GM08714 (cell line): ENCODE results near the gene PFN3.
A peak's percentile ranks its signal among the peaks of the same experiment; 100 is the strongest.
"Not testable (repeated sequence)": the region's sequence is repeated elsewhere in the genome, so short reads cannot be mapped to it uniquely, and the experiment has no call there.

Source experiments
- H3K4me3 ChIP-seq: fragments of 200-500 bp; sonication (Bioruptor generic); 2 replicates; pipeline ENCODE4 v1.5.1; 2014; ENCODE audit warnings: mild to moderate bottlenecking, low read length, inconsistent platforms
- ZNF274 ChIP-seq: IDR thresholded peaks from 2 replicates; pipeline ENCODE4 v1.6.1; 2012; ENCODE audit warnings: mild to moderate bottlenecking, low read depth, low read length

PFN3 gene

GRCh38 chr5:177361418-177362291 is 38.8 kb downstream of the PFN3 start:
- H3K4me3 ChIP-seq: no peak overlapping the region
- TF ChIP-seq ZNF274: no peak

- not testable (repeated sequence) for H3K4me3 ChIP-seq
Measured at GRCh38 chr5:177360740-177361139, 39.7 kb downstream of the PFN3 start.

GRCh38 chr5:177359860-177360259 is 40.6 kb downstream of the PFN3 start:
- H3K4me3 ChIP-seq: no peak overlapping the region
- TF ChIP-seq ZNF274: no peak

GRCh38 chr5:177359451-177359851 is 41.0 kb downstream of the PFN3 start:
- no peak overlapping the region; the same call in 1 of the 2 replicates for H3K4me3 ChIP-seq
- no peak for TF ChIP-seq ZNF274

- no peak for TF ChIP-seq ZNF274
Measured at GRCh38 chr5:177358370-177358819, 42.1 kb downstream of the PFN3 start.

GRCh38 chr5:177357459-177358351 is 42.8 kb downstream of the PFN3 start, which contains the start of gene RGS14:
TSS of gene RGS14 (plus strand) at chr5:177357924. CDS start at chr5:177358025, 101 bp downstream.
- peak within 1 kb of the TSS; percentile 70 for H3K4me3 ChIP-seq

More at GRCh38 chr5:177358370-177358819, 42.1 kb downstream of the PFN3 start:
- H3K4me3 ChIP-seq: peak overlapping the region; percentile 70

GRCh38 chr5:177357146-177357458 is 43.4 kb downstream of the PFN3 start:
- peak overlapping the region; percentile 8; the same call in 1 of the 2 replicates for H3K4me3 ChIP-seq
- TF ChIP-seq ZNF274: no peak

More at GRCh38 chr5:177357459-177358351, 42.8 kb downstream of the PFN3 start, which contains the start of gene RGS14:
- no peak for TF ChIP-seq ZNF274

GRCh38 chr5:177356746-177357145 is 43.7 kb downstream of the PFN3 start:
- no peak for TF ChIP-seq ZNF274

GRCh38 chr5:177355868-177356168 is 44.6 kb downstream of the PFN3 start:
- H3K4me3 ChIP-seq: no peak overlapping the region
- TF ChIP-seq ZNF274: no peak

More at GRCh38 chr5:177356746-177357145, 43.7 kb downstream of the PFN3 start:
- H3K4me3 ChIP-seq: no peak overlapping the region

GRCh38 chr5:177355162-177355867 is 45.1 kb downstream of the PFN3 start:
- TF ChIP-seq ZNF274: no peak
- no peak overlapping the region for H3K4me3 ChIP-seq

- TF ChIP-seq ZNF274: no peak
- no peak overlapping the region for H3K4me3 ChIP-seq
Measured at GRCh38 chr5:177354711-177355110, 45.8 kb downstream of the PFN3 start.

GRCh38 chr5:177354256-177354655 is 46.2 kb downstream of the PFN3 start:
- no peak overlapping the region for H3K4me3 ChIP-seq
- no peak for TF ChIP-seq ZNF274

GRCh38 chr5:177353093-177353492 is 47.4 kb downstream of the PFN3 start:
- TF ChIP-seq ZNF274: no peak
- H3K4me3 ChIP-seq: no peak overlapping the region
